Measurements from ENCODE around the gene EEIG1. TPM values are rescaled to one million over a fixed set of nuclear protein-coding genes. Genes with fewer than 3 reads are reported as not detected.

The EEIG1 gene
- total RNA-seq, 1 donor from 2014 or later = 15.8 TPM

DNA sequence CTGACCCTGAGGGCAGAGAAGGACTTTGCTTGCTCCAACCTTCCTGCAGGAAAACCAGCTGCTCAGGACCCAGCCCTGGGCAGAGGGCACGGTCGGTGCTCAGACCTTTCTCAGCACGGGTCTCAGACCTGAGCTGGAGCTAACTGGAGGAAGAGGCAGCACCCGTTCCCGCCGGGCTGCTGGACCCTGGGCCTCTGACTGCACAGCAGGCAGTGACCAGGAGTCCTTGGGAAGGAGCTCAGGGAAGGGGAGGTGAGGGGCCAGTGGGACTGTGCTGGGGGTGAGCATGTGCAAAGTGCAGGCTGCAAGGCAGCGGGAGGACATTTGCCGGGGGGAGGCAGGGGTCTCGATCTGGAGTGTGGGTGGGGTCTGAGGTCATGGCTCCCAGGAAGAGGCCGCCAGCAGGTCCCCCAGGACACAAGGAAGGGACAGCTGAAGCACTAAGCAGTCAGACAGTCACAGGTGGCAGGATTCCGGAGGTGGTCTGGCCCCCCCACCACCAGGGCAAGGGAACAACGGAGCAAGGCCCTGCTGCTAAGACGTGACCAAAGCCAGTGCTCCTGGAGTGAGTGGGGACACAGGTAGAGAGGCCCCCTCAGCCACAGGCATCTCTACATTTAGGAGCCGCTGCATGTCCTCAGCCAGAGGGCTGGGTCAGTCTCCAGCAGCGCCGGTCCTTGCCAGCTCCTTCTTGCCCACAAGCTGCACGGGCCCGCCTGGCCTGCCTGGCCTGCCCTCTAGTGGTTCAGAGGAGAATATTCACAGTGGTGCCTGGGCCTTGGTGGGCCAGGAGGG, 38.4 kb downstream of the EEIG1 start:
- peak; percentile 82 for DNase-seq
- H3K27me3 Mint-ChIP-seq (ENCODE audit: unreplicated experiment) = peaks cover 6% of the 10 kb centered on the region
- no peak overlapping the region for H3K4me3 Mint-ChIP-seq (ENCODE audit: unreplicated experiment)
- no peaks in the 10 kb centered on the region for H3K36me3 Mint-ChIP-seq (ENCODE audit: unreplicated experiment)
- H3K9me3 Mint-ChIP-seq (ENCODE audit: unreplicated experiment) = peaks cover 6% of the 10 kb centered on the region
- peaks cover 14% of the 10 kb centered on the region for H3K4me1 Mint-ChIP-seq (ENCODE audit: low read depth, unreplicated experiment)
- peak overlapping the region; percentile 38 for H3K27ac Mint-ChIP-seq (ENCODE audit: unreplicated experiment)
- TF ChIP-seq, protein P1, sequence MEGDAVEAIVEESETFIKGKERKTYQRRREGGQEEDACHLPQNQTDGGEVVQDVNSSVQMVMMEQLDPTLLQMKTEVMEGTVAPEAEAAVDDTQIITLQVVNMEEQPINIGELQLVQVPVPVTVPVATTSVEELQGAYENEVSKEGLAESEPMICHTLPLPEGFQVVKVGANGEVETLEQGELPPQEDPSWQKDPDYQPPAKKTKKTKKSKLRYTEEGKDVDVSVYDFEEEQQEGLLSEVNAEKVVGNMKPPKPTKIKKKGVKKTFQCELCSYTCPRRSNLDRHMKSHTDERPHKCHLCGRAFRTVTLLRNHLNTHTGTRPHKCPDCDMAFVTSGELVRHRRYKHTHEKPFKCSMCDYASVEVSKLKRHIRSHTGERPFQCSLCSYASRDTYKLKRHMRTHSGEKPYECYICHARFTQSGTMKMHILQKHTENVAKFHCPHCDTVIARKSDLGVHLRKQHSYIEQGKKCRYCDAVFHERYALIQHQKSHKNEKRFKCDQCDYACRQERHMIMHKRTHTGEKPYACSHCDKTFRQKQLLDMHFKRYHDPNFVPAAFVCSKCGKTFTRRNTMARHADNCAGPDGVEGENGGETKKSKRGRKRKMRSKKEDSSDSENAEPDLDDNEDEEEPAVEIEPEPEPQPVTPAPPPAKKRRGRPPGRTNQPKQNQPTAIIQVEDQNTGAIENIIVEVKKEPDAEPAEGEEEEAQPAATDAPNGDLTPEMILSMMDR (IDR thresholded peaks at IDR 0.05; ENCODE audit: partially characterized antibody, unreplicated experiment) = peak; percentile 90

DNA sequence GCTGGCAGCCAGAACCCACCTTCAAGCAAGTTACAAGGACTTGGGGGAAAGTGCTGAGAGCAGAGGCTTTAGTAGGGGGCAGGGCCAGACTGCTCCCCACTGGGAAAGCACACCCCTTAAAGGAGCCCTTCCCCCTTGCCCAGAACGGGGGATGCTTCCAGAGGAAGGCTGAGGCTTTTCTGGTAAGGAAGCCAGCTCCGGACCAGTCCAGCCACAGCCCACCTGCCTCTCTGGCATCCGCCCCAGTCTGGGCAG, 38.9 kb downstream of the EEIG1 start:
- H3K27me3 Mint-ChIP-seq (ENCODE audit: unreplicated experiment) = peaks cover 6% of the 10 kb centered on the region
- H3K27ac Mint-ChIP-seq (ENCODE audit: unreplicated experiment) = no peak overlapping the region
- H3K9me3 Mint-ChIP-seq (ENCODE audit: unreplicated experiment) = peaks cover 6% of the 10 kb centered on the region
- H3K4me1 Mint-ChIP-seq (ENCODE audit: low read depth, unreplicated experiment) = peaks cover 12% of the 10 kb centered on the region
- TF ChIP-seq, protein P1 (IDR thresholded peaks at IDR 0.05; ENCODE audit: partially characterized antibody, unreplicated experiment) = no peak
- no peak for DNase-seq
- no peak overlapping the region for H3K4me3 Mint-ChIP-seq (ENCODE audit: unreplicated experiment)
- no peaks in the 10 kb centered on the region for H3K36me3 Mint-ChIP-seq (ENCODE audit: unreplicated experiment)

- TF ChIP-seq, protein P1 (IDR thresholded peaks at IDR 0.05; ENCODE audit: partially characterized antibody, unreplicated experiment) = no peak
- Mint-ChIP-seq H3K27me3 (ENCODE audit: unreplicated experiment) (peaks cover 6% of the 10 kb centered on the region), H3K9me3 (ENCODE audit: unreplicated experiment) (peaks cover 6% of the 10 kb centered on the region), H3K36me3 (ENCODE audit: unreplicated experiment) (no peaks in the 10 kb centered on the region), H3K27ac (ENCODE audit: unreplicated experiment) (no peak overlapping the region), H3K4me1 (ENCODE audit: low read depth, unreplicated experiment) (peaks cover 12% of the 10 kb centered on the region), H3K4me3 (ENCODE audit: unreplicated experiment) (no peak overlapping the region)
- DNase-seq = no peak
Observed at GRCh38 chr9:127941062-127941960, 39.5 kb downstream of the EEIG1 start.

- TF ChIP-seq, protein P1 (IDR thresholded peaks at IDR 0.05; ENCODE audit: partially characterized antibody, unreplicated experiment) = no peak
- no peak for DNase-seq
- Mint-ChIP-seq H3K27me3 (ENCODE audit: unreplicated experiment) (peaks cover 9% of the 10 kb centered on the region), H3K9me3 (ENCODE audit: unreplicated experiment) (peaks cover 8% of the 10 kb centered on the region), H3K27ac (ENCODE audit: unreplicated experiment) (no peak overlapping the region), H3K4me1 (ENCODE audit: low read depth, unreplicated experiment) (peaks cover 15% of the 10 kb centered on the region), H3K36me3 (ENCODE audit: unreplicated experiment) (no peaks in the 10 kb centered on the region), H3K4me3 (ENCODE audit: unreplicated experiment) (no peak overlapping the region)
Observed at GRCh38 chr9:127940593-127940992, 40.2 kb downstream of the EEIG1 start.

- H3K27me3 Mint-ChIP-seq (ENCODE audit: unreplicated experiment) = peaks cover 16% of the 10 kb centered on the region
- DNase-seq = no peak
- TF ChIP-seq, protein P1 (IDR thresholded peaks at IDR 0.05; ENCODE audit: partially characterized antibody, unreplicated experiment) = no peak
- peaks cover 16% of the 10 kb centered on the region for H3K4me1 Mint-ChIP-seq (ENCODE audit: low read depth, unreplicated experiment)
- peaks cover 6% of the 10 kb centered on the region for H3K9me3 Mint-ChIP-seq (ENCODE audit: unreplicated experiment)
- peak overlapping the region; percentile 55 for H3K4me3 Mint-ChIP-seq (ENCODE audit: unreplicated experiment)
- no peaks in the 10 kb centered on the region for H3K36me3 Mint-ChIP-seq (ENCODE audit: unreplicated experiment)
- peak overlapping the region; percentile 59 for H3K27ac Mint-ChIP-seq (ENCODE audit: unreplicated experiment)
Observed at GRCh38 chr9:127938298-127938690, 42.5 kb downstream of the EEIG1 start.
